NAMALWA (cell line): ENCODE results near the gene ASRGL1.

Source experiments
- DNase-seq: peaks from one replicate; pipeline ENCODE4 v3.0.0-alpha.2; 2015; ENCODE audit warnings: low spot score

ASRGL1 gene

GRCh38 chr11:62416596-62416995 is 79.3 kb downstream of the ASRGL1 start:
- no peak for DNase-seq

GRCh38 chr11:62418136-62418535 is 80.9 kb downstream of the ASRGL1 start:
- no peak for DNase-seq

GRCh38 chr11:62418733-62419132 is 81.5 kb downstream of the ASRGL1 start, which contains the start of gene SCGB1A1:
Gene SCGB1A1, plus strand, starts transcription at chr11:62419033. Its CDS starts 63 bp downstream, at chr11:62419096.
- DNase-seq, result no peak

GRCh38 chr11:62419314-62419929 is 82.2 kb downstream of the ASRGL1 start:
- no peak for DNase-seq

- no peak for DNase-seq
Observed at GRCh38 chr11:62419943-62420342, 82.7 kb downstream of the ASRGL1 start.

GRCh38 chr11:62420882-62421281 is 83.6 kb downstream of the ASRGL1 start:
- DNase-seq, result no peak

GRCh38 chr11:62421996-62422395 is 84.7 kb downstream of the ASRGL1 start:
- DNase-seq, result no peak

- DNase-seq, result no peak
Observed at GRCh38 chr11:62423012-62423411, 85.8 kb downstream of the ASRGL1 start.

GRCh38 chr11:62427630-62428233 is 90.5 kb downstream of the ASRGL1 start:
- no peak for DNase-seq

GRCh38 chr11:62428871-62429560 is 91.8 kb downstream of the ASRGL1 start:
- DNase-seq, result no peak

GRCh38 chr11:62430425-62430824 is 93.2 kb downstream of the ASRGL1 start:
- no peak for DNase-seq

GRCh38 chr11:62431171-62431901 is 94.1 kb downstream of the ASRGL1 start:
- DNase-seq, result no peak

GRCh38 chr11:62432695-62433094 is 95.4 kb downstream of the ASRGL1 start:
- DNase-seq, result no peak

GRCh38 chr11:62433141-62433903 is 96.1 kb downstream of the ASRGL1 start:
- DNase-seq, result no peak

- no peak for DNase-seq
Observed at GRCh38 chr11:62433904-62434276, 96.6 kb downstream of the ASRGL1 start.

- DNase-seq, result no peak
Observed at GRCh38 chr11:62435846-62436660, 98.8 kb downstream of the ASRGL1 start.

- no peak for DNase-seq
Observed at GRCh38 chr11:62437616-62438015, 100.4 kb downstream of the ASRGL1 start.

- no peak for DNase-seq
Observed at GRCh38 chr11:62438641-62439040, 101.4 kb downstream of the ASRGL1 start.

GRCh38 chr11:62439785-62440602 is 102.7 kb downstream of the ASRGL1 start:
- no peak for DNase-seq
